Fibroblast of pulmonary artery (primary cell): Measurements from ENCODE around the gene BEST3.
"Not testable (repeated sequence)": the region's sequence is repeated elsewhere in the genome, so short reads cannot be mapped to it uniquely, and the experiment has no call there.

Experiments used
- DNase-seq: peaks from one replicate; pipeline ENCODE4 v3.0.0-alpha.2; 2010; ENCODE audit warnings: low read depth
- H3K4me3 ChIP-seq: replicated peaks from 2 replicates; pipeline ENCODE4 v1.5.1; 2011; ENCODE audit warnings: low read depth, mild to moderate bottlenecking, control low read depth, low read length, moderate library complexity
- TF ChIP-seq, protein P1 (sequence below): IDR thresholded peaks from 2 replicates; pipeline ENCODE4 v1.5.1; 2011; ENCODE audit warnings: mild to moderate bottlenecking, control low read depth, low read length, inconsistent platforms; ENCODE audit errors: missing control alignments

BEST3 gene

DNA sequence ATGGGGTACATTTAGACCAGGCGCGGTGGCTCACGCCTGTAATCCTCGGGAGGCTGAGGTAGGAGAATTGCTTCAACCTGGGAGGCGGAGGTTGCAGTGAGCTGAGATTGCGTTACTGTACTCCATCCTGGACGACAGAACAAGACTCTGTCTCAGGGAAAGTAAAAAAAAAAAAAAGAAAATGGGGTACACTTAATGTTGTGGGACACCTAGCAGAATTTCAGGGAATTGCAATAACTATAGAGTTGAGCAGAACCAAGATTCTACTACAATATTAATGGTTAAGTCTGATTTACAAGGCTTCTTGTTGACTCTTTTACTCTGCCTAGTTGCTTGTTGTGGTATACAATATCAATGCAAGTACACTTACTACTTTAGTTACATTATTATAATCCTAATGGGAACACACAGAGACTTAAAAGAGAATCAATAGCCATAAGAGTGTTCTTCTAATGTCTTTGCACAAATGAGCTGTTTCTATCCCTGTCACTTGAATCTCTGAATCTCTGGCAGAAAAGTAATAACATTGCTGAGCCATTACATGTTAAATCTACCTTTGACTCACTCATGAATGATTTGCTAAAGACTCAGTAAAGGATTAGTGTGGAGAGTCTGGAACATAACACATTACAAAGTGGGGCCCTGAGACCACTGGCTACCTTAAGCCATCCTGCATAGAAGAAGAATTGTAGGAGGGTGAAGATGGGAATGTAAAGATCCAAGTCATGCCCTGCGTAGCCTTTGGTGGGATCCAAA lies 22.7 kb downstream of the BEST3 start:
- H3K4me3 ChIP-seq = no peak overlapping the region
- TF ChIP-seq, protein P1, sequence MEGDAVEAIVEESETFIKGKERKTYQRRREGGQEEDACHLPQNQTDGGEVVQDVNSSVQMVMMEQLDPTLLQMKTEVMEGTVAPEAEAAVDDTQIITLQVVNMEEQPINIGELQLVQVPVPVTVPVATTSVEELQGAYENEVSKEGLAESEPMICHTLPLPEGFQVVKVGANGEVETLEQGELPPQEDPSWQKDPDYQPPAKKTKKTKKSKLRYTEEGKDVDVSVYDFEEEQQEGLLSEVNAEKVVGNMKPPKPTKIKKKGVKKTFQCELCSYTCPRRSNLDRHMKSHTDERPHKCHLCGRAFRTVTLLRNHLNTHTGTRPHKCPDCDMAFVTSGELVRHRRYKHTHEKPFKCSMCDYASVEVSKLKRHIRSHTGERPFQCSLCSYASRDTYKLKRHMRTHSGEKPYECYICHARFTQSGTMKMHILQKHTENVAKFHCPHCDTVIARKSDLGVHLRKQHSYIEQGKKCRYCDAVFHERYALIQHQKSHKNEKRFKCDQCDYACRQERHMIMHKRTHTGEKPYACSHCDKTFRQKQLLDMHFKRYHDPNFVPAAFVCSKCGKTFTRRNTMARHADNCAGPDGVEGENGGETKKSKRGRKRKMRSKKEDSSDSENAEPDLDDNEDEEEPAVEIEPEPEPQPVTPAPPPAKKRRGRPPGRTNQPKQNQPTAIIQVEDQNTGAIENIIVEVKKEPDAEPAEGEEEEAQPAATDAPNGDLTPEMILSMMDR = no peak
- no peak for DNase-seq

DNA sequence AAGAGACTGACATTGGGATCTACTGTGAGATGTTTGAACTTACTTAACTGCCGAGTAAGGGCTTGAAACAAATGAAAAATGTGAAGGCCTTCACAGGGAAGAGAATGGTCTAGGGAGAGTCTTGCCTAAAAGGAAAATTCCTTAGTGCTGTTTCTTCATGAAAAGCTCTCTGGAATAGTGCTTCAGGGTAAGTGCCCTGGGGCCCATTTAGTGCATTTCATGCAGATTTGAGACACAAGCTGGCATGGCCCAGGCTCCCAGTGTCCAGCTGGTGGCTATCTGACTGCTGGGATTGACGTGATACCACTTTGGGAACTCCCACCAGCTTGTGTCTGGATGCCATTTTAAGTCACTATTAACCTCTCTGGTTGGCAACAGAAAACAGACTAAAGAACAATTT lies 26.9 kb downstream of the BEST3 start:
- TF ChIP-seq, protein P1 = no peak
- no peak overlapping the region for H3K4me3 ChIP-seq
- DNase-seq = no peak

DNA sequence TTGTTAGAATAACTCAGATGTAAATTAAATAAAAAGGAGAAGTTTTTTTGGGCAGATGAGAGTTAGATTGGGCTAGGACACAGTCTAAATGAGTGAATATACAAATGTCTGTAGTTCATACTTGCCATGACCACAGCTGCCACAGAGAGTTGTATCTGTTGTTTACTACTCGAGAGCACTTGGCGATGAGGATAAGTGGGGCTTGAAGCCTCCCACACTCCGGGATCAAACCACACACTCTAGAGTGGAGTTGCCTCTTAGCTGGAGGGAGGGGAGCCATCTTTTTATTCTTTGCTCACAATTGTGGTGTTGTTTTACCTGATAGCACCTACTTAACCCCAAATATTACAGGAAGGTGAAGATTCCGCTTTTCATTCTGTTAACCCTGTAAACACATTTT lies 27.5 kb downstream of the BEST3 start:
- TF ChIP-seq, protein P1 = no peak
- H3K4me3 ChIP-seq = no peak overlapping the region
- no peak for DNase-seq

DNA sequence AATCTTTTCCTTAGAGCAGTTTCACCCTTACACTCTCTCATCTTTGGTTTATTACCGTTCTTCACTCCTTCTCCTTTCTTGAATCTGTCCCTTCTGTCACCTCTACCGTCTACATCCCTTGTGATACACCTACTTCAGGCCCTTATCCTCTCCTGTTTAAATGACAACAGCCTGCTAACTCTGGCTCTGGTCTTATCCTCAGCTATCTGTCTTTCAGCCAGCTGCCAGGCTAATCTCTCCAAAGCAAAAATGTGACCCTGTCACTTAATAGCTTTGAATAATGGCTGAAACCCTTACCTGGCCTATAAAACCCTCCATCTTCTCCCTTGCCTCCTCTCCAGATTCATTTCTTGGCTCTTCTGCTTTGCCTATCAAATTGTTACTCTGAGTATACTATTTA lies 32.3 kb downstream of the BEST3 start:
- TF ChIP-seq, protein P1 = no peak

DNA sequence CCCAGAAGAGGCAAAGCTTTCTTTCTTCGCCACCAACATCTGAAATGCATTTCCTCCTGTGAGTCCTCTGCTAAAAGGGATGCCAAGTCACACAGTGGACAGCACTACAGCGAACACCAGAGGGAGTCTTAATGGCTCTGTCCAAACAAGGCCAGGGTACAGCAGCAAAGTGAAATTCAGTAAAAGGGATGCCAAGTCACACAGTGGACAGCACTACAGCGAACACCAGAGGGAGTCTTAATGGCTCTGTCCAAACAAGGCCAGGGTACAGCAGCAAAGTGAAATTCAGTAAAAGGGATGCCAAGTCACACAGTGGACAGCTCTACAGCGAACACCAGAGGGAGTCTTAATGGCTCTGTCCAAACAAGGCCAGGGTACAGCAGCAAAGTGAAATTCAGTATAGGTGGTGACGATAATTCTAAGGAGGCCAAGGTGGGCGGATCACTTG lies 34.1 kb downstream of the BEST3 start:
- H3K4me3 ChIP-seq = not testable (repeated sequence)
- TF ChIP-seq, protein P1 = peak; percentile 47
- peak; percentile 42 for DNase-seq

More for the DNA sequence above, 32.3 kb downstream of the BEST3 start:
- no peak for DNase-seq
- no peak overlapping the region for H3K4me3 ChIP-seq

DNA sequence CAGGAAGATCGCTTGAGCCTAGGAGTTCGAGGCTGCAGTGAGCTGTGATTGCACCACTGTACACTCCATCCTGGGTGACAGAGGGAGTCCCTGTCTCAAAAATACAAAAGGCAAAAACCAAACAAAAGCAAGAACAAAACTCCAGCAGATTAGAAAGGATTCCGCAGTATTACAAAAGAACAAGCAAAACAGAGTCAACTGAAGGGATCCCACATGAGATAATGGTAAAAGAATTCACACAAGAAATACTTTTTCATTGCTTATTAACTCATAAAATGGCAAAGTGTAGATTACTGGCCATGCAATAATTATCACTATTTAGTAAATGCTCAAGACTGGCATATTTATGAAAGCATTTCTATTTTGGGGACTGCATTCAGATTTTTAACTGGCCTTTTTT lies 35.4 kb downstream of the BEST3 start:
- H3K4me3 ChIP-seq = no peak overlapping the region
- DNase-seq = no peak
- TF ChIP-seq, protein P1 = no peak

DNA sequence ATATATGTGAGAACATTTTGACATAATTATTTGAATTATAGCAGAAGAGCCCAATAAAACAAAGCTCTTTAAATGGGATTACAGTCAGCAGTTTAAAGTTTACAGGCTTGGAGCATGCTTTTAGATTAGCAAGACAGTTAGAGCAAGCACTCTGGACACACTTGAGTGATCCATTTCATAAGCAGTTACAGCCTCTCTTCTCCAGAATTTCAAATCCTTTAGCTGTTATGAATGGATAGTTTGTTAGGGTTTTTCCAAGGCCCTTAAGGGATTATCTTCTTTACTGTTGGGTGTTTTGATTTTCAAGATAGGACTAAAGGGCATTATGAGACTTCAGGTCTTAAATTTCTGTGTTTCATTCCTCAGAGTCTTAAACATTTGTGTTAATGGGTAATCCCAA lies 36.3 kb downstream of the BEST3 start:
- TF ChIP-seq, protein P1 = no peak
- no peak overlapping the region for H3K4me3 ChIP-seq
- DNase-seq = no peak
